GM19397 (cell line): ENCODE measurements around the gene SLC25A21.

Source experiments
- ATAC-seq: cut with Tn5 transposase; IDR thresholded peaks from one replicate; pipeline ENCODE4 v1.9.1; 2021; ENCODE audit warnings: mild to moderate bottlenecking, moderate library complexity; ENCODE audit not compliant: unreplicated experiment

SLC25A21 gene

DNA sequence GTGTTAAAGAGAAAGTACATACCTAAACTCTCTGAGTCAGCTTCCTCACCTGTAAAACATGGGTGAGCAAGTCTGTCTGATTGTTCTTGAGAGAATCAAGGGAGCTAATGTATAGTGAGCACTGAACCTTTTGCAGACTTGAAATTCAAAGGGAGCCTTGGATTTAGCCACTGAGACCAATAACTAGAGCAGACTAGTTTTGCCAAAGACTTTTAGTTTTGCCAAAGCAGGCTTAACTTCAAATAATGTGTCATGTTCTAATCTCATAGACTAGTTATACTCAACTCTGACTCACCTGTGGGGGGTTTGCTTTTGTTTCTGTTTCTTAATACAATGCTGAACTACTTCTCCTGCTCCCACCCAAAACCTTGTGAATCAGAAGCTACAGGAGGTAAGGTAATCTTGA, 123.7 kb downstream of the SLC25A21 start:
- no peak for ATAC-seq

DNA sequence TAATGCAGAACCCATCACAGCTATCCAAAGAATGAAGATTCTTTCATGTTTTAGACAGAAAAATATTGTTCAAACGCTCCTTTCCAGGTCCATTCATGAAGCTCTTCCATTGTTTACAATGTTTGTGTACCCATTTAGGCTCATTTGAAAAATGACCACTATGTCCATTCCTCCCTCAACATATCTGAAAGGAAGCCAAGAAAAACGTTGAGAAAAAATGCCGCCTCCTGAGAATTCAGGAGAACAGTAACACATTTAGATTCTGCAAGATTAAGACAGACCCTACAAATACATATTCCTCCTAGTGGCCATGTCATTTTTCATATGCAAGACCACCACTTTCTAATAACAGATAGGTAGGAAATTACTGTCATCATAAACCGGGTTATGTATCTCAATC, 124.4 kb downstream of the SLC25A21 start:
- no peak for ATAC-seq

DNA sequence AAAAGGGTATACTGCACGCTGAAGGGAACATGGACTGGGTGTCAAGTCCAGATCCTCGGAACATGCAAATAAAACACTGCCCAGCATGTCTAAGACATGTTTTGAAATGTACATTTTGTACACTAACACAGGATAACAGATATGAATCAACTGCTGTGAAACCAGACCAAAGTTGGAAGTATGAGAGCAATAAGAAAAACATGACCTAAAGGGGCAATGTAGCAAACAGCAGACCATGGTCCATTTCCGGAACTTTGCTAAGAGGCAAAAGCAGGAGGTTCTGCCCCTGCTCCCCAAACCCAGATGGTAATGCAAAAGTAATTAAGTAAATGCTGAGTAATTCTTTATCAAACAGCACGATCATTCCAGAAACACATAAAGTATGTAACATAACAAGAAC, 125.2 kb downstream of the SLC25A21 start:
- ATAC-seq: no peak

DNA sequence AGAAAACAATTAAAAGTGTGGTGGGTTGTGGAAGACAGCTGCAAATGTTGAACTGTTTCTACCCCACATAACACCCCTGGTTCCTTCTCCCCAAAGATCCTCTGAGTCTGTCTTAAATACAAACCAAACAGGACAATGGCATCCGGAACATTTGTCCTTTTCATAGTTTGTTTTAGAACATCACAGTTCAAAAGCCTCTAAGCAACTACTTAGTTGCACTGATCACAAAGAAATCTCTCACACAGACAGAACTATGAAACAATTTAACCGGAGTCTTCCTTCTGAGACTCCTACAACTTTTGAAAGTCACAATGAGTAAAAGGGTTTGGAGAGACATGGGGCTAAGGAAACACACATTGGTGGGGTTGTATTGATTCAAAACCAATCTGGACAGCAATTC, 125.6 kb downstream of the SLC25A21 start:
- no peak for ATAC-seq

DNA sequence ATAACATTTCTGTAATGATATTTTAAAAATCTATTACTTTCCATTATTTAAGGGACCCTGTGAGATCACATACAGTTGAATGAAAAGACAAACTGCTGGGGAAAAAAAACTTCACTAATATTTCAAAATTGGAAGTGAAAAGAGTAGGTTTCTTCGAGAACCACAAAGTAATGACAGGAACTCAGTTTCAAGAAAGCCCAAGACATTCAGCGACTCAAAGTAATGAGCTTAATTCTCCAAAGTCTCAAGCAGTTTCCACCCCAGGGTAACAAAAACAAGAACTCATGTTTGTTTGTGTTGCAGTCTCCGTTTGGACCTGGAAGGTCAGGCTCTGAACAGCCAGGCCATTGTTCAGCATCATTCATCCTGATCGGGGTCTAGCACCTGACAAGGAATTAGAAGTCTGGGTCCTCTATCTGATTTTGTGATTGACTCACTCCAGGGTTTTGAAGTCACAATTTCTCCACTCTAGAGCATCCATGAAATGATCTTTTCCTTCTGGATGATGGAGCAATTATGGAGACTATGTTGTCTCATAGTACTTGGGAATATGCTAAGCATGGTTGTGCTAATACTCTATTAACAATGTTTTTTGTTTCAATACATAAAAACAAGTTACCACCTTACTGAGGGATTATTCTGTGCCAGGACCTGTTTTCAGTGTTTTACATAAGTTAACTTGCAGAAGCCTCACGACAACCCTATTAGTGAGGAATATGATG, 126.9 kb downstream of the SLC25A21 start:
- ATAC-seq: no peak

DNA sequence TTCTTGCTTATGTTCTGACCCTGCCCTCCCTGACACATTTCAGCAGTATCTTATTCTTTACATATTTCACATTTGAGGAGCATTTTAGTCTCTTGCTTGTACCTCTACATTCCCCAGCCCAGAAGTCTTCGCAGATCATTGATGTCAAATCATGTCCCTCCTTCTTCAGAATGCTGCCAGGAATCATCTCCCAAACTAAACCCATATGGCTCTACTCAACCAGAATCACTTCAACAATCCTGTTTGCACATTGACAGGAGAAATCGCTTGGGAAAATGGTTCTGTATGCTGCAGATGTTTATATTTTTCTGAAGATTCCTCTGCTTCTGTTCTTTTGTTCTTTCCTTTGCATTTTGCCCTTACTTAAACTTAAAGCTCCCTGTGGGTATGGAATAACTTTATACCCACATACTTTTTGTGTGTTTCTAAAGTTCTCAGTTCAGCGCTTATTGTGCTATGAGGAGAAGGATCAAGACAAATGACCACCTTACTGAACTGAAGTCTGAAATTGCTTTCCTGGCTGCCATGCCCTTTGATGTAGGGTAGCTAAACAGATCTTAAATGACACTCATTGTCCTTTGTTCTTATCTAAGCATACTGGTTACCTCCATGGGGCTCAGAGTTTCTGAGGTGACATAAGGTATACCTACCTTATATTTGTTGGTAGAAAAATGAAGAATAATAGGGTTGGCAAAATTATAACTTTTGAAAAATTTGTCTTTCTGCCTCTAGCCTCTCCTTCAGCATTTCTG, 134.6 kb downstream of the SLC25A21 start:
- no peak for ATAC-seq

DNA sequence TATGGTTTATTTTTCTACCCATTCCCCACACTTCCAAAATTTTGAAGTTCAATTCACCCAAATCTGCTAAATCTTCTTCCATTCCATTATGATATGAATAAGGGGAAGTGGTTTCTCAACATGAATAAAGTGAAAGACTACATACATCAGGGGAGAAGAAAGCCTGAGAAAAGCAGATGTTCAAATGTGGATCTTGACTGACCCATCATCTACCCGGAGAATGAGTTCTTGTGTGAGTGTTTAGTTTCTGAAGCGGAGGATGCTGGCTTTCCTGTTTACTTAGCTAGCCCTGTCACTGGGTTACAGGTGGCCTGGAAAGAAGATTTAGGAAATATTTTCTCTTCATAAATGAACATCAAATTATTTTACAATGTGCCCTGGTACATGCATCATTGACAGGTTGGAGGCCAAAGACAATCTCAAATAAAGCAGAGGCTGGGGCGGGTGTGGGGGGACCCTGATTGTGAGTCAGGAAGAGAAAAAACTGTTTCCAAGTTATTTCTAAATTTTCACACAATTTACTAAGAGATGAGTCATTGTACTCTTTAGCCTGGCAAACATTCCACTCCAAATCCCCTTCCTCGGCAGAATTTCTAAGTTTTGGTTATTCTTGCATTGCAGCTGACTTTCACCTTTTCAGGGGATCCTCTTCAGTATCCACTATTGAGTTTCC, 135.6 kb downstream of the SLC25A21 start:
- no peak for ATAC-seq

DNA sequence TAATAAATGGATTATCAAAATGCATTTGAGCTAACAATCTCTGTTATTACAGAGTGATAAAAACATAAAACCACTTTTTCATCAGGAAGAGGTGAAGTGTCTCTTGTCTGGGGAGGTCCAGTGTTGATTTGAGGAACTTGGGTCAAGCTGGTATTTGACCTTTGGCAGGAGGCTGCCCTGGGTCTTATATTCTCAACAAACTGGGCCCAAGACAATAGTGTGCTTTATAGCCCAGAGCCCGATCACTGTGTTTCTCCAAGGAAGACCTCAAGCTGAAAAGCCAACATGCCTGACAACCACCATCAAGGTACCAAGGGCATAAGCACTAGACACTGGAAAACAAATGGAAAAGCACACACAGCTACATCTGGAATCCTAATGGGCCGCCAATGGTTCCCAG, 137.0 kb downstream of the SLC25A21 start:
- no peak for ATAC-seq

DNA sequence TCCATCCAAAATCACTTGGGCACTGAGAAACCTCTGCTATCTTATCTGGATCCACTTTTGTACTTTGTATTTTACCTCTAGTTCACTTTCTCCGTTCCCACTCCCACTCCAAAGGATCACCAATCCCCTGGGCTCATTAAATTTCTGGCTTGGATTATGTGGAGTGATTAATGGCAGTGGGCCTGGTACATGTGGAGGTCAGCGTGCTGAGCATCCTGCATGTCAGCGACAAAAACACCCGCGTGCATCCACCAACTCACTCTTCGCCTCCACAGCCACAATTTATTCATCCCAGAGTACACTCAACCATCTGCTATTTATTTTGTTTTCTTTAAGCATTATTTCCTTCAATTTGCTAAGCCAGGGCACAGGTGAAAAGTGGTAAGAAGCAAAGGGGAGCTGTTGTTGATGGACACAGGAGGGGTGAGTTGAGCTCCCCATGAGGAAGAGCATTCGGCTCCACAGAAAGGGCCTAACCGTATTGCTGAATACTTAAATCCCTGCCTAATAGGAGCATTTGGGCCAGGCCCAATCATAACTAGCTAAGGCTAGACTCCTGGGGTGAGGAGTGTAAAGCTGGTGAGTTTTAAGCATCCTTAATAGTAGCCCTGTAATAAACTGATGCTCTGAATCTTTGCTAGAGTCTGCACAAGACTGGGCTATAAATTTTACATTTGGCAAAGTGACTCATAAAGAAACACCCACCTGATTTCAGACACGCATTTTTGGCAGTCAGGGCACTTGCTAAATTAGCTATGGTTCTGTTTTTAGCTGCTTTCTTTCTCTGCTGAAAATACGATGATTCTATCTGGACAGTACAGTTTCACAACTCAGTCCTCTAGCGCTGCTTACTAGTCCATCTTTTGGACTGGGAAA, 137.8 kb downstream of the SLC25A21 start:
- ATAC-seq: no peak

DNA sequence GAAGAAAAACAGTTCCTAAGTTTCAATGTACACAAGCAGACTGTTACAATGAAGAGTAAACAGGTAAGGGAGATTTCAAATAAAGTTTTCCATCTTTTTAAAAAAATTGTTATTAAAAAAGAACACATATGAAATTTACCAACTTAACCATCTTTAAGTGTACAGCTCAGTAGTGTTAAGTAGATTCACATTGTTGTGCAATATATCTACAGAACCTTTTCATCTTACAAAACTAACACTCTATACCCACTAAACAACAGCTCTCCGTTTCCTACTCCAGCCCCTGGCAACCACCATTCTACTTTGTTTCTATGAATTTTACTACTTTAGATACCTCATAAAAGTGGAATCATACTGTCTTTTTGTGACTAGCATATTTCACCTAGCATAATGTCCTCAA, 139.5 kb downstream of the SLC25A21 start:
- no peak for ATAC-seq

DNA sequence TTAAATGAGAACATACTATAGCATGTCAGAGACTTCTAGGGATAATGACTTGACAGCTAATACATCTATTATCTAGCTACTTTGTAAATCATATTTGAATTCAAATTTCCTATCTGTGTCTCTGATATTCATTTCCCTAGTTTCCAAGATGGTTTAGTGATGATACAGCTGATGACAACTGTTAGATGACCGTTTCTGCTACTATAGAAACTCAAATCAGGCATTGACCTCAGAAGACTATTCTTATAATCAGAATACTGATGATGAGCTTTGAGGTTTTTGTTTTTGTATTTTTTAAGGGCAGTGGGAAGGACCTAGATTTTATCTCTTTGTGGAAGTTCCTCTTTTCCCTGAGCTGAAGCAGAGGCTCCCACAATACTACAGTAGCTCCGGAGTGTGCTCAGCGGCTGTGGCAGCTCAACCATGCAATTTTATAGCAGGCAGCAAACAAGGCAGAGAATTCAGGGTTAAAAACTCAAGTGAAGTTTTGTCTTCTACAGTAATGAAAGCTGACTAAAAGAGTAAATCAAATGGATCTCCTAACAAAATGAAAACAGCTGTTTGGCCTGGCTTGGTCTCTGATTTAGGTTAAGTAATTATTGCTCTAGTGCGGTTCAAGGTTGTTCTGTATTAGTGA, 145.1 kb downstream of the SLC25A21 start:
- no peak for ATAC-seq

DNA sequence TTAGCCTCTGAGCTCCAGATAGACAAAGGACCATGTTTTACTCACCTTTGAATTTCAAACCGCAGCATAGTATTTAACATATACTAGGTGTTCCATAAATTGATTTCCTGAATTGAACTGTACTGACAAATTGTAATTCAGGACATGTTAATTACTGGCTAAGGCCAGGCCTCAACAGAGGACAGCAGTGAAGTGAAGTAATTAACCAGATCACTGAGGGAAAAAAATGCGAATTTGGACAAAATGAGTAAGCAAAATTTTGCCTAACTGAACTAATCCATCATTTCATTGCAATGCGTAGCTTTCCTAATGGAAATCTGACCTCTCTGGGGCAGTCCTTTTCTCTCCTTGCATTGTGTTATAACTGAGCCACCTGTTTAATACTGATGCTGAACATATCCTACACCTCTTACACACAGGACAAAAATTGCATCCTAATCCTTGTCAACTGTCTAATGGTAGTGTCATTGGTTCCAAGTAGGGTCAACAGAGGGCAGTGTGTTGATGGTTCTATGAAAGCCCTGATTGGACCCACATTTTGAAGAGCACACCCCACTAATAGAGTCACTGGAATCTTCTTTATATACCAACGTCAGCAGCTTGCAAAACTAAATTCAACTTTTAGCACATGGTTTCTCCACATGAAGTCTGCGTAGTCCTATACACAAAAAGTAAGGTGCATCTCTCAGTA, 148.4 kb downstream of the SLC25A21 start:
- no peak for ATAC-seq

DNA sequence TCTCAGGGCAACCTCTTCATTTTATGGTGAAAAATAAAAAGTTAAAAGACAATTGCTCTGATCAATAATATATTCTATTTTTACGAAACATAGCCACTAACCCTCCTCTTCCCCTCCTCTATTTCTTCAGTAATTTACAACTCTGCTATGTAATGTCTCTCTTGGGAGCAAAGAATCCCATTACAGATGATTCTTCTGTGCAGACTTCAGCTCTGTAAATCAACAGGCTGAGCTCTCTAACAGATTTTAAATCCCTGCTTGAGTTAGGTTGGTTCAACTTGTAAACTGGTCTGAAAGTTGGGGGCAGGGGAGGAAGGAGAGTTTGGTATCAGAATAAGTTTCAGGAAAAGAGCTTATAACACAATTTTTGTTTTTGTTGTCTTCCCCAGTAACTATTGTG, 151.0 kb downstream of the SLC25A21 start:
- no peak for ATAC-seq

DNA sequence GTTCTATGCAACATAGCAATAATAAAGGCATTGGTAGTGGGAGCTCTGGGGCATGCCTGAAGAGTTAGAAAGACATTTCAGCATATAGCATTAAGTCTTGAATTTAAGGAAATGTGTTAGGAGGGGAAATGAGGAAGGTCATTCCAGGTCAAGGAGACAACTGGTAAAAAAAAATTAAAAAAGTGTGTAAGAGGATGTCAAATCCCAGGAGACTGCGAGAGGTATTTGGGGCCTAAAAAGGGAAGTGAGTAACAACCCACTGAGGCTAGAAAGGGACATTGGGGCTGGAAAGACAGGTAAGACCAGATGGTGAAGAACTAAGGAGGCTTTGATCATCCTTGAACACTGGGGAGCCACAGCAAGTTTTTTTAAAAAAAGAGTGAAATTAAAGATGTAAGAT, 152.9 kb downstream of the SLC25A21 start:
- no peak for ATAC-seq

DNA sequence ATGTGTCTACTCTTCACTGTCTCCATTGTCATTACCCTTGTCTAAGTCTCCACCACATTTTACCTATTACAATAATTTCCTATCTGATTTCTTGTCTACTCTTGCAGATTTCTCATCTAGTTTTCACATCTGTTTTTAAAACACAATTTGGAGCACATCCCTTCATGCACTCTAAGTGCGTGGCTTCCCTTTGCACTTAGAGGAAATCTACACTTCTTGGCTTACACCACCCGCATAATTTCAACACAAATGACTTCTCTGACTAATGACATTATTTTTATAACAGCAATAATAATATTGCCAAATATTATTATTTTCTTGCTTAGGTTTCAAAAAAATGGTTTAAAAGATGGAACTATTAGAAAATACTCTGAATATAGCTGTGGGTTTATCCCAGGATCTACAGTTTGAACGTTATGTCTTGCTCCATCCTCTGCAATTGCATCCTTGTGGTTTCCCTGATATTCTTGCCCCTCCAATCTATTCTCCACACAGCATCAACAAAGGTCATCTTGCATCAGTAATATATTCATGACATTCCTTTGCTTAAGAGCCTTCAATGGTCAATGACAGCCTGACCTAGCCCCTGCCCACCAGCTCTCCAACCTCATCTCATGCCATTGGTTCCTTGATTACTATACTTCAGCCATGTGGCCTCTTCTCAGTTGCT, 153.7 kb downstream of the SLC25A21 start:
- no peak for ATAC-seq

DNA sequence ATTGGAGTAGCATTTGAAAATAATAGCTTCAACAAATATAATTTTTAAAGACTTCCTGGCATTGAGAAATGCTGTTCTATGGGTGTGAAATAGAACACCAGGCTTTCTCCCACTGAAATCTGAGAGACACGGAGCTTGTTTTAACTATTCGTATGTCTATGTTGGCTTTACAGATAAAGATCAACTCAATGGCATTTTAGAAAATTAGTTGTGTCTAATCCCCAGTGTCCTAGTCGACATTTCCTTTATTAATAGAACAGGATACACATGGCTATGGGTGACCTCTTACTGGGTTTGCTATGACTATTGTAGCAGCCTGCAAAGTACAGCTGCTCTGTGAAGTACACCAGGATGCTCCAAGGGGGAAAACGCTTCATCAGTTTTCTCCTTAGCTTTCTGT, 159.3 kb downstream of the SLC25A21 start:
- ATAC-seq: no peak

DNA sequence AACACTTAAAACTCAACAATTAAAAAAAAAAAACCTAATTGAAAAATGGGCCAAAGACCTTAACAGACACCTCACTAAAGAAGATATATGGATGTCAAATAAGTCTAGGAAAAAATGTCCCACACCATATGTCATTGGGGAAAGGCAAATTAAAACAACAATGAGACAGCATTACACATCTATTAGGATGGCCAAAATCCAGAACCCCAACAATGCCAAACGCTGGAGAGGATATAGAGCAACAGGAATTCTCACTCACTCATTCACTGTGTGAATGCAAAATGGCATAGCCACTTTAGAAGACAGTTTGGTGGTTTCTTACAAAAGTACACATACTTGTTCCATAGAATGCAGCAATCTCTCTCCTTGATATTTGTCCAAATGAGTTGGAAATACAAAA, 173.7 kb downstream of the SLC25A21 start:
- ATAC-seq: no peak

DNA sequence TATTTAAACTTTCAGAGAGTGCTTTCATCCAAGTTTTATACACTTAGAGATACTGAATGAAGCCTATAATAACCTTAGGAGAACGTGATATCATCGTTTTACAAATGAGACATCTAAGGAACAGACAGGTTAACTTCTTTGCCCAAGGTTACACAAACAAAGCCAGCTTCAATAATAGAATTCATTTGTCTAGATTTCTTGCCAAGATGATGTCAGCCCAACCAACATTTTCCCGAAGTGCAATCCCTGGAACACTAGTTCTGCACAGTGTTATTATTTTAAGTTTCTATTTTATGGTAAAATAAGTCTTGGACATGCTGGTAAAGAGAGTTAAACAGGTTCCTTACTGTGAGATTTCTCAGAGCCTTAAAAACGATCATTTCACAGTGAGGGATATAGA, 174.6 kb downstream of the SLC25A21 start:
- ATAC-seq: no peak

DNA sequence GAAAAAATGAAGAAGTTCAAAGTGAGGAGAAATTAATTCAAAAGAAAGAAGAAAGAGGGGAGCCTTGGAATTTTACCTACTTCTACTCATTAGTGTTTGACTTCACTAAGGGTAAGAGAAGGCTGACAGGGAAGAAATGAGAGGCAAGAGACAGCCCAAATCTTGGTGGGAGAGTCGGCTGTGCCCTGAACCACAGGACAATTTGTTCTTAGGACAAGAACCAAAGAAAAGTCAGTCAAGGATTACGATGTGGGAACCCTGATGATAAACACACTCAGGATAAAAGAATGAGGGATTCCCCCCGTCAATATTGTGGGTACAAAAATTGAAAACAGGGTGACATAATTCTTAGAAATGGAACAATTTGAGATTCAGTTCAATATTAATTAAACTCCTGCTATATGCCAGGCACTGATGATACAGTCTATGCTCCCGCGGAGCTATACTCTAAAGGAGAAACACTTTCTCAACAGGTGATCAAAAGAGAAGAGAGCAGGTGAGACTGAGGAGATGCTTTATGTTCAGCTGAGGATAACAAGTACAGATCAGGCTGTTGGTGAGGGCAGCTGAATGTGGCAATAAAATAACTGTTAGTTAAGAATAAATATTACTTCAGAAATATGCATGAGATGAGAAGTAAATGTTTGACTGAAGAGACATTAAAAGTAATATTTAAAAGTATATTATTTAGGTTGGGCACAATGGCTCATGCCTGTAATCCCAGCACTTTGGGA, 175.4 kb downstream of the SLC25A21 start:
- ATAC-seq: no peak
